ENCODE measurements around the gene MB21D2. TPM values are rescaled to one million over a fixed set of nuclear protein-coding genes. Genes with fewer than 3 reads are reported as not detected.

The MB21D2 gene
- total and polyA plus RNA-seq, 2 experiments from 2014 or later: 8.1 to 35.9 TPM

DNA sequence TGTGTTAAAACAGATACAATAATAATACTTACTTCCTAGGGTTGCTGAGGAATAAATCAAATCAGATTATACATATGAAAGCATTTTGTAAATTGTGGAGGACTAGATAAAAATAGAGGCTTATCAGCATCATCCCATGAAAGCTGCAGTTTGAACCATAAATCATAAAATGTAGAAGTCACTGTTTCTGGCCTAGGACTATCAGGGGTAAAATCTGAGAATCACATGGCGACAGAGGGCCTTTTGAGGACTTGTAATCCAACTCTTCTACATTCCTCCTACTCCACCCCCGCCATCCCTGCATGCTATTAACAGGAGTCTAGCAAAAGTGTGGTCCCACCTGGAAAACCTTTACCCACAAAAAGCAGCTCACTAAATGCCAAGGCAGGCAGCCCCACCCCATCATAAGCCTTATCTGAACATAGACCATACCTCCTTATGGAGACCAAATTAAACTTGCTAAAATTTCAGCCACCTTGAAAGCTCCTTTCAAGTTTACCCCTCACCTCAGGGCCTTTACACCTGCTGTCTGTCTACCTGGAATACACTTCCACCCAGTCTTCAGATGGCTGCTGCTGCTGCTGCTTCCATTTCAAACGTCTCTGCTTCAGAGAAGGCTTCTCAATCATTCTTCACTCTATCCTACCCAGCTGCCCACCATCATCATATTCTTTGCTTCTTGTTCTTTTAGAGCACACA is 11.5 kb downstream of the MB21D2 start:
- TF ChIP-seq, protein P1, sequence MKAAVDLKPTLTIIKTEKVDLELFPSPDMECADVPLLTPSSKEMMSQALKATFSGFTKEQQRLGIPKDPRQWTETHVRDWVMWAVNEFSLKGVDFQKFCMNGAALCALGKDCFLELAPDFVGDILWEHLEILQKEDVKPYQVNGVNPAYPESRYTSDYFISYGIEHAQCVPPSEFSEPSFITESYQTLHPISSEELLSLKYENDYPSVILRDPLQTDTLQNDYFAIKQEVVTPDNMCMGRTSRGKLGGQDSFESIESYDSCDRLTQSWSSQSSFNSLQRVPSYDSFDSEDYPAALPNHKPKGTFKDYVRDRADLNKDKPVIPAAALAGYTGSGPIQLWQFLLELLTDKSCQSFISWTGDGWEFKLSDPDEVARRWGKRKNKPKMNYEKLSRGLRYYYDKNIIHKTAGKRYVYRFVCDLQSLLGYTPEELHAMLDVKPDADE (IDR thresholded peaks at IDR 0.05): no peak
- TF ChIP-seq, protein P2, sequence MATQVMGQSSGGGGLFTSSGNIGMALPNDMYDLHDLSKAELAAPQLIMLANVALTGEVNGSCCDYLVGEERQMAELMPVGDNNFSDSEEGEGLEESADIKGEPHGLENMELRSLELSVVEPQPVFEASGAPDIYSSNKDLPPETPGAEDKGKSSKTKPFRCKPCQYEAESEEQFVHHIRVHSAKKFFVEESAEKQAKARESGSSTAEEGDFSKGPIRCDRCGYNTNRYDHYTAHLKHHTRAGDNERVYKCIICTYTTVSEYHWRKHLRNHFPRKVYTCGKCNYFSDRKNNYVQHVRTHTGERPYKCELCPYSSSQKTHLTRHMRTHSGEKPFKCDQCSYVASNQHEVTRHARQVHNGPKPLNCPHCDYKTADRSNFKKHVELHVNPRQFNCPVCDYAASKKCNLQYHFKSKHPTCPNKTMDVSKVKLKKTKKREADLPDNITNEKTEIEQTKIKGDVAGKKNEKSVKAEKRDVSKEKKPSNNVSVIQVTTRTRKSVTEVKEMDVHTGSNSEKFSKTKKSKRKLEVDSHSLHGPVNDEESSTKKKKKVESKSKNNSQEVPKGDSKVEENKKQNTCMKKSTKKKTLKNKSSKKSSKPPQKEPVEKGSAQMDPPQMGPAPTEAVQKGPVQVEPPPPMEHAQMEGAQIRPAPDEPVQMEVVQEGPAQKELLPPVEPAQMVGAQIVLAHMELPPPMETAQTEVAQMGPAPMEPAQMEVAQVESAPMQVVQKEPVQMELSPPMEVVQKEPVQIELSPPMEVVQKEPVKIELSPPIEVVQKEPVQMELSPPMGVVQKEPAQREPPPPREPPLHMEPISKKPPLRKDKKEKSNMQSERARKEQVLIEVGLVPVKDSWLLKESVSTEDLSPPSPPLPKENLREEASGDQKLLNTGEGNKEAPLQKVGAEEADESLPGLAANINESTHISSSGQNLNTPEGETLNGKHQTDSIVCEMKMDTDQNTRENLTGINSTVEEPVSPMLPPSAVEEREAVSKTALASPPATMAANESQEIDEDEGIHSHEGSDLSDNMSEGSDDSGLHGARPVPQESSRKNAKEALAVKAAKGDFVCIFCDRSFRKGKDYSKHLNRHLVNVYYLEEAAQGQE (IDR thresholded peaks at IDR 0.05; ENCODE audit: unreplicated experiment): no peak
- TF ChIP-seq POLR2AphosphoS5 (IDR thresholded peaks at IDR 0.05; ENCODE audit: low read depth) (no peak), NANOG (IDR thresholded peaks at IDR 0.05; ENCODE audit: borderline replicate concordance) (no peak), STAT1 (IDR thresholded peaks at IDR 0.05; ENCODE audit: unreplicated experiment) (no peak), EZH2phosphoT487 (IDR thresholded peaks at IDR 0.05; ENCODE audit: unreplicated experiment) (no peak), ZNF331 (CRISPR knock-in tag; IDR thresholded peaks at IDR 0.05; ENCODE audit: low read depth) (no peak), JUNB (IDR thresholded peaks at IDR 0.05; ENCODE audit: unreplicated experiment) (no peak), ZNF114 (CRISPR knock-in tag; IDR thresholded peaks at IDR 0.05) (no peak)
- TF ChIP-seq, protein P3, sequence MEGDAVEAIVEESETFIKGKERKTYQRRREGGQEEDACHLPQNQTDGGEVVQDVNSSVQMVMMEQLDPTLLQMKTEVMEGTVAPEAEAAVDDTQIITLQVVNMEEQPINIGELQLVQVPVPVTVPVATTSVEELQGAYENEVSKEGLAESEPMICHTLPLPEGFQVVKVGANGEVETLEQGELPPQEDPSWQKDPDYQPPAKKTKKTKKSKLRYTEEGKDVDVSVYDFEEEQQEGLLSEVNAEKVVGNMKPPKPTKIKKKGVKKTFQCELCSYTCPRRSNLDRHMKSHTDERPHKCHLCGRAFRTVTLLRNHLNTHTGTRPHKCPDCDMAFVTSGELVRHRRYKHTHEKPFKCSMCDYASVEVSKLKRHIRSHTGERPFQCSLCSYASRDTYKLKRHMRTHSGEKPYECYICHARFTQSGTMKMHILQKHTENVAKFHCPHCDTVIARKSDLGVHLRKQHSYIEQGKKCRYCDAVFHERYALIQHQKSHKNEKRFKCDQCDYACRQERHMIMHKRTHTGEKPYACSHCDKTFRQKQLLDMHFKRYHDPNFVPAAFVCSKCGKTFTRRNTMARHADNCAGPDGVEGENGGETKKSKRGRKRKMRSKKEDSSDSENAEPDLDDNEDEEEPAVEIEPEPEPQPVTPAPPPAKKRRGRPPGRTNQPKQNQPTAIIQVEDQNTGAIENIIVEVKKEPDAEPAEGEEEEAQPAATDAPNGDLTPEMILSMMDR (conservative IDR thresholded peaks at IDR 0.05; ENCODE audit: low read depth in 2 of 2): no peak
- TF ChIP-seq, protein P4, sequence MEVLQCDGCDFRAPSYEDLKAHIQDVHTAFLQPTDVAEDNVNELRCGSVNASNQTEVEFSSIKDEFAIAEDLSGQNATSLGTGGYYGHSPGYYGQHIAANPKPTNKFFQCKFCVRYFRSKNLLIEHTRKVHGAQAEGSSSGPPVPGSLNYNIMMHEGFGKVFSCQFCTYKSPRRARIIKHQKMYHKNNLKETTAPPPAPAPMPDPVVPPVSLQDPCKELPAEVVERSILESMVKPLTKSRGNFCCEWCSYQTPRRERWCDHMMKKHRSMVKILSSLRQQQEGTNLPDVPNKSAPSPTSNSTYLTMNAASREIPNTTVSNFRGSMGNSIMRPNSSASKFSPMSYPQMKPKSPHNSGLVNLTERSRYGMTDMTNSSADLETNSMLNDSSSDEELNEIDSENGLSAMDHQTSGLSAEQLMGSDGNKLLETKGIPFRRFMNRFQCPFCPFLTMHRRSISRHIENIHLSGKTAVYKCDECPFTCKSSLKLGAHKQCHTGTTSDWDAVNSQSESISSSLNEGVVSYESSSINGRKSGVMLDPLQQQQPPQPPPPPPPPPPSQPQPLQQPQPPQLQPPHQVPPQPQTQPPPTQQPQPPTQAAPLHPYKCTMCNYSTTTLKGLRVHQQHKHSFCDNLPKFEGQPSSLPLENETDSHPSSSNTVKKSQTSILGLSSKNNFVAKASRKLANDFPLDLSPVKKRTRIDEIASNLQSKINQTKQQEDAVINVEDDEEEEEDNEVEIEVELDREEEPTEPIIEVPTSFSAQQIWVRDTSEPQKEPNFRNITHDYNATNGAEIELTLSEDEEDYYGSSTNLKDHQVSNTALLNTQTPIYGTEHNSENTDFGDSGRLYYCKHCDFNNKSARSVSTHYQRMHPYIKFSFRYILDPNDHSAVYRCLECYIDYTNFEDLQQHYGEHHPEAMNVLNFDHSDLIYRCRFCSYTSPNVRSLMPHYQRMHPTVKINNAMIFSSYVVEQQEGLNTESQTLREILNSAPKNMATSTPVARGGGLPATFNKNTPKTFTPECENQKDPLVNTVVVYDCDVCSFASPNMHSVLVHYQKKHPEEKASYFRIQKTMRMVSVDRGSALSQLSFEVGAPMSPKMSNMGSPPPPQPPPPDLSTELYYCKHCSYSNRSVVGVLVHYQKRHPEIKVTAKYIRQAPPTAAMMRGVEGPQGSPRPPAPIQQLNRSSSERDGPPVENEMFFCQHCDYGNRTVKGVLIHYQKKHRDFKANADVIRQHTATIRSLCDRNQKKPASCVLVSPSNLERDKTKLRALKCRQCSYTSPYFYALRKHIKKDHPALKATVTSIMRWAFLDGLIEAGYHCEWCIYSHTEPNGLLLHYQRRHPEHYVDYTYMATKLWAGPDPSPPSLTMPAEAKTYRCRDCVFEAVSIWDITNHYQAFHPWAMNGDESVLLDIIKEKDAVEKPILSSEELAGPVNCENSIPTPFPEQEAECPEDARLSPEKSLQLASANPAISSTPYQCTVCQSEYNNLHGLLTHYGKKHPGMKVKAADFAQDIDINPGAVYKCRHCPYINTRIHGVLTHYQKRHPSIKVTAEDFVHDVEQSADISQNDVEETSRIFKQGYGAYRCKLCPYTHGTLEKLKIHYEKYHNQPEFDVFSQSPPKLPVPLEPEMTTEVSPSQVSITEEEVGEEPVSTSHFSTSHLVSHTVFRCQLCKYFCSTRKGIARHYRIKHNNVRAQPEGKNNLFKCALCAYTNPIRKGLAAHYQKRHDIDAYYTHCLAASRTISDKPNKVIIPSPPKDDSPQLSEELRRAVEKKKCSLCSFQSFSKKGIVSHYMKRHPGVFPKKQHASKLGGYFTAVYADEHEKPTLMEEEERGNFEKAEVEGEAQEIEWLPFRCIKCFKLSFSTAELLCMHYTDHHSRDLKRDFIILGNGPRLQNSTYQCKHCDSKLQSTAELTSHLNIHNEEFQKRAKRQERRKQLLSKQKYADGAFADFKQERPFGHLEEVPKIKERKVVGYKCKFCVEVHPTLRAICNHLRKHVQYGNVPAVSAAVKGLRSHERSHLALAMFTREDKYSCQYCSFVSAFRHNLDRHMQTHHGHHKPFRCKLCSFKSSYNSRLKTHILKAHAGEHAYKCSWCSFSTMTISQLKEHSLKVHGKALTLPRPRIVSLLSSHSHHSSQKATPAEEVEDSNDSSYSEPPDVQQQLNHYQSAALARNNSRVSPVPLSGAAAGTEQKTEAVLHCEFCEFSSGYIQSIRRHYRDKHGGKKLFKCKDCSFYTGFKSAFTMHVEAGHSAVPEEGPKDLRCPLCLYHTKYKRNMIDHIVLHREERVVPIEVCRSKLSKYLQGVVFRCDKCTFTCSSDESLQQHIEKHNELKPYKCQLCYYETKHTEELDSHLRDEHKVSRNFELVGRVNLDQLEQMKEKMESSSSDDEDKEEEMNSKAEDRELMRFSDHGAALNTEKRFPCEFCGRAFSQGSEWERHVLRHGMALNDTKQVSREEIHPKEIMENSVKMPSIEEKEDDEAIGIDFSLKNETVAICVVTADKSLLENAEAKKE (CRISPR knock-in tag; IDR thresholded peaks at IDR 0.05): no peak
- H4K20me1 ChIP-seq (replicated peaks; ENCODE audit: insufficient read depth): peaks cover 12% of the 10 kb centered on the region
- H3K4me2 ChIP-seq: peak overlapping the region; percentile 13; the same call in 1 of the 2 replicates
- no peaks in the 10 kb centered on the region for H3F3A ChIP-seq (replicated peaks; ENCODE audit: low read depth)
- H3K36me3 ChIP-seq (ENCODE audit: insufficient read depth): peaks cover 8% of the 10 kb centered on the region; the same call in 1 of the 2 replicates
- H3K4me3 Mint-ChIP-seq: no peak overlapping the region
- H3K27me3 ChIP-seq (ENCODE audit: insufficient read depth): no peaks in the 10 kb centered on the region
- peaks cover 2% of the 10 kb centered on the region for H3K27me3 Mint-ChIP-seq (ENCODE audit: insufficient read depth, low read depth, poor library complexity)
- H2AFZ ChIP-seq: no peak overlapping the region
- no peaks in the 10 kb centered on the region; the same call in none of the 2 replicates for H3K79me2 ChIP-seq (replicated peaks; ENCODE audit: insufficient read depth)
- ATAC-seq (peak; percentile 45; the same call in 1 of the 3 replicates), DNase-seq (ENCODE audit: low spot score) (peak; percentile 54)
- peak overlapping the region; percentile 58 for H3K27ac ChIP-seq (ENCODE audit: low read depth)
- H3K27ac Mint-ChIP-seq: no peak overlapping the region; the same call in 1 of the 2 replicates
- H3K4me3 ChIP-seq: no peak overlapping the region
- peaks cover 4% of the 10 kb centered on the region; the same call in 2 of the 3 replicates for H3K9me3 Mint-ChIP-seq
- H3K9me2 ChIP-seq (ENCODE audit: insufficient read depth): no peaks in the 10 kb centered on the region
- H3K36me3 Mint-ChIP-seq (ENCODE audit: low read depth): peaks cover 36% of the 10 kb centered on the region
- H3K4me1 Mint-ChIP-seq: peaks cover 33% of the 10 kb centered on the region
- peaks cover 51% of the 10 kb centered on the region for H3K4me1 ChIP-seq (ENCODE audit: insufficient read depth)

Data from GM23338 (cell line).